Measurements from ENCODE around the gene NOS1AP.
"Not testable (repeated sequence)": the region's sequence is repeated elsewhere in the genome, so short reads cannot be mapped to it uniquely, and the experiment has no call there.

Gene NOS1AP

GRCh38 chr1:162169031-162169790 is 99.7 kb downstream of the NOS1AP start:
- H3K4me1 ChIP-seq (ENCODE audit: insufficient read depth, low read length): peaks cover 31% of the 10 kb centered on the region
- H3K27ac ChIP-seq (ENCODE audit: low read depth, low read length): no peak overlapping the region
- H3K4me3 ChIP-seq (ENCODE audit: low read length): no peak overlapping the region
- 0 out of 2 replicates have a peak overlapping the region, but pooled peaks have one; percentile 5 for H3K9ac ChIP-seq (ENCODE audit: low read depth, low read length)
- H3K27me3 ChIP-seq (ENCODE audit: insufficient read depth, low read length): no peaks in the 10 kb centered on the region
- 86% methylated on average over 7 of the region's 7 CpGs for WGBS
- H3K9me3 ChIP-seq (ENCODE audit: insufficient read depth, low read depth, low read length): no peaks in the 10 kb centered on the region
- no peaks in the 10 kb centered on the region for H3K36me3 ChIP-seq (ENCODE audit: insufficient read depth, low read length)

GRCh38 chr1:162171111-162171510 is 101.6 kb downstream of the NOS1AP start:
- no peaks in the 10 kb centered on the region for H3K36me3 ChIP-seq (ENCODE audit: insufficient read depth, low read length)
- WGBS: 85% methylated on average over 3 of the region's 3 CpGs

GRCh38 chr1:162172311-162173102 is 103.0 kb downstream of the NOS1AP start:
- no peaks in the 10 kb centered on the region for H3K9me3 ChIP-seq (ENCODE audit: insufficient read depth, low read depth, low read length)
- H3K9ac ChIP-seq (ENCODE audit: low read depth, low read length): no peak overlapping the region
- H3K36me3 ChIP-seq (ENCODE audit: insufficient read depth, low read length): no peaks in the 10 kb centered on the region
- H3K27ac ChIP-seq (ENCODE audit: low read depth, low read length): peak overlapping the region; percentile 41; the same call in 1 of the 2 replicates
- WGBS: 75% methylated on average over 2 of the region's 2 CpGs
- peaks cover 59% of the 10 kb centered on the region for H3K4me1 ChIP-seq (ENCODE audit: insufficient read depth, low read length)
- H3K4me3 ChIP-seq (ENCODE audit: low read length): no peak overlapping the region
- H3K27me3 ChIP-seq (ENCODE audit: insufficient read depth, low read length): no peaks in the 10 kb centered on the region

More at GRCh38 chr1:162171111-162171510, 101.6 kb downstream of the NOS1AP start:
- no peak overlapping the region for H3K4me3 ChIP-seq (ENCODE audit: low read length)
- no peak overlapping the region for H3K9ac ChIP-seq (ENCODE audit: low read depth, low read length)
- no peaks in the 10 kb centered on the region for H3K9me3 ChIP-seq (ENCODE audit: insufficient read depth, low read depth, low read length)
- H3K27ac ChIP-seq (ENCODE audit: low read depth, low read length): no peak overlapping the region
- no peaks in the 10 kb centered on the region for H3K27me3 ChIP-seq (ENCODE audit: insufficient read depth, low read length)
- H3K4me1 ChIP-seq (ENCODE audit: insufficient read depth, low read length): peaks cover 47% of the 10 kb centered on the region

GRCh38 chr1:162173607-162174006 is 104.1 kb downstream of the NOS1AP start:
- H3K27me3 ChIP-seq (ENCODE audit: insufficient read depth, low read length); H3K36me3 ChIP-seq (ENCODE audit: insufficient read depth, low read length); H3K9me3 ChIP-seq (ENCODE audit: insufficient read depth, low read depth, low read length); H3K9ac ChIP-seq (ENCODE audit: low read depth, low read length); H3K27ac ChIP-seq (ENCODE audit: low read depth, low read length); H3K4me3 ChIP-seq (ENCODE audit: low read length): not testable (repeated sequence)
- 100% methylated on average over 1 of the region's 1 CpG for WGBS
- H3K4me1 ChIP-seq (ENCODE audit: insufficient read depth, low read length): peaks cover 62% of the 10 kb centered on the region

DNA sequence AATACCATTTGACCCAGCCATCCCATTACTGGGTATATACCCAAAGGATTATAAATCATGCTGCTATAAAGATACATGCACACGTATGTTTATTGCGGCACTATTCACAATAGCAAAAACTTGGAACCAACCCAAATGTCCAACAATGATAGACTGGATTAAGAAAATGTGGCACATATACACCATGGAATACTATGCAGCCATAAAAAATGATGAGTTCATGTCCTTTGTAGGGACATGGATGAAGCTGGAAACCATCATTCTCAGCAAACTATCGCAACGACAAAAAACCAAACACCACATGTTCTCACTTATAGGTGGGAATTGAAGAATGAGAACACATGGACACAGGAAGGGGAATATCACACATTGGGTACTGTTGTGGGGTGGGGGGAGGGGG is 104.5 kb downstream of the NOS1AP start:
- H3K9me3 ChIP-seq (ENCODE audit: insufficient read depth, low read depth, low read length): not testable (repeated sequence)
- no CpG with 5 or more reads among the region's 4 CpGs for WGBS

GRCh38 chr1:162175379-162176081 is 106.0 kb downstream of the NOS1AP start:
- WGBS: 41% methylated on average over 8 of the region's 9 CpGs
- Histone ChIP-seq H3K36me3 (ENCODE audit: insufficient read depth, low read length) (no peaks in the 10 kb centered on the region), H3K9me3 (ENCODE audit: insufficient read depth, low read depth, low read length) (no peaks in the 10 kb centered on the region), H3K27ac (ENCODE audit: low read depth, low read length) (peak overlapping the region; percentile 56), H3K27me3 (ENCODE audit: insufficient read depth, low read length) (no peaks in the 10 kb centered on the region), H3K9ac (ENCODE audit: low read depth, low read length) (no peak overlapping the region; the same call in 1 of the 2 replicates), H3K4me1 (ENCODE audit: insufficient read depth, low read length) (peaks cover 58% of the 10 kb centered on the region), H3K4me3 (ENCODE audit: low read length) (no peak overlapping the region)

More for the DNA sequence above, 104.5 kb downstream of the NOS1AP start:
- not testable (repeated sequence) for H3K36me3 ChIP-seq (ENCODE audit: insufficient read depth, low read length); H3K27ac ChIP-seq (ENCODE audit: low read depth, low read length); H3K27me3 ChIP-seq (ENCODE audit: insufficient read depth, low read length); H3K4me3 ChIP-seq (ENCODE audit: low read length); H3K9ac ChIP-seq (ENCODE audit: low read depth, low read length)
- peaks cover 63% of the 10 kb centered on the region for H3K4me1 ChIP-seq (ENCODE audit: insufficient read depth, low read length)

- Histone ChIP-seq H3K4me3 (ENCODE audit: low read length) (no peak overlapping the region), H3K36me3 (ENCODE audit: insufficient read depth, low read length) (no peaks in the 10 kb centered on the region), H3K27me3 (ENCODE audit: insufficient read depth, low read length) (no peaks in the 10 kb centered on the region), H3K4me1 (ENCODE audit: insufficient read depth, low read length) (peaks cover 53% of the 10 kb centered on the region), H3K9ac (ENCODE audit: low read depth, low read length) (no peak overlapping the region), H3K27ac (ENCODE audit: low read depth, low read length) (0 out of 2 replicates have a peak overlapping the region, but pooled peaks have one; percentile 2), H3K9me3 (ENCODE audit: insufficient read depth, low read depth, low read length) (no peaks in the 10 kb centered on the region)
- WGBS: 76% methylated on average over 6 of the region's 6 CpGs
Observed at GRCh38 chr1:162177126-162177525, 107.6 kb downstream of the NOS1AP start.

- H3K4me1 ChIP-seq (ENCODE audit: insufficient read depth, low read length): peaks cover 43% of the 10 kb centered on the region
- 89% methylated on average over 4 of the region's 4 CpGs for WGBS
Observed at GRCh38 chr1:162178432-162178831, 108.9 kb downstream of the NOS1AP start.

DNA sequence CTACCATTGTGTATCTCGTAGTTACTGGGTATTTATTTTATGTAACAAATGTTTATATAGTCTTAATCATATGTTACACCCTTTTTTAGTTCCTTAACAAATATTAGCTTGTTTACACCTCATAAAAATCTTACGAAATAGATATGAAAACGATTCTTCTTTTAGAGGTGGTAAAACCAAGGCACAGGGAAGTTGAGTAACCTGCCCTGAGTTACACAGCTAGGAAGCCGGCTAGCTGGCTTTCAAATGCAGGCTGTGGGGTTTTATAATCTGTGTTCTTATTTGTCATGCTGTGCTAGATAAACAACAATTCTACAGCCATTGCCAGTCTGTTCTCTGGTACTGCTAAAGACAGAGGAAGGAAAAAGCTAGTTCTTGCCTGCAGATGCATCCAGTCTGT is 109.6 kb downstream of the NOS1AP start:
- H3K36me3 ChIP-seq (ENCODE audit: insufficient read depth, low read length): no peaks in the 10 kb centered on the region
- H3K4me3 ChIP-seq (ENCODE audit: low read length): no peak overlapping the region
- H3K27me3 ChIP-seq (ENCODE audit: insufficient read depth, low read length): no peaks in the 10 kb centered on the region
- peaks cover 43% of the 10 kb centered on the region for H3K4me1 ChIP-seq (ENCODE audit: insufficient read depth, low read length)
- H3K9ac ChIP-seq (ENCODE audit: low read depth, low read length): no peak overlapping the region
- WGBS: 73% methylated on average over 3 of the region's 4 CpGs
- no peak overlapping the region for H3K27ac ChIP-seq (ENCODE audit: low read depth, low read length)
- H3K9me3 ChIP-seq (ENCODE audit: insufficient read depth, low read depth, low read length): no peaks in the 10 kb centered on the region

More at GRCh38 chr1:162178432-162178831, 108.9 kb downstream of the NOS1AP start:
- H3K4me3 ChIP-seq (ENCODE audit: low read length): no peak overlapping the region
- no peak overlapping the region for H3K27ac ChIP-seq (ENCODE audit: low read depth, low read length)
- H3K9me3 ChIP-seq (ENCODE audit: insufficient read depth, low read depth, low read length): no peaks in the 10 kb centered on the region
- no peak overlapping the region for H3K9ac ChIP-seq (ENCODE audit: low read depth, low read length)
- no peaks in the 10 kb centered on the region for H3K36me3 ChIP-seq (ENCODE audit: insufficient read depth, low read length)
- no peaks in the 10 kb centered on the region for H3K27me3 ChIP-seq (ENCODE audit: insufficient read depth, low read length)

GRCh38 chr1:162180813-162181212 is 111.3 kb downstream of the NOS1AP start:
- no peak overlapping the region for H3K27ac ChIP-seq (ENCODE audit: low read depth, low read length)
- no peak overlapping the region for H3K9ac ChIP-seq (ENCODE audit: low read depth, low read length)
- no peaks in the 10 kb centered on the region for H3K36me3 ChIP-seq (ENCODE audit: insufficient read depth, low read length)

DNA sequence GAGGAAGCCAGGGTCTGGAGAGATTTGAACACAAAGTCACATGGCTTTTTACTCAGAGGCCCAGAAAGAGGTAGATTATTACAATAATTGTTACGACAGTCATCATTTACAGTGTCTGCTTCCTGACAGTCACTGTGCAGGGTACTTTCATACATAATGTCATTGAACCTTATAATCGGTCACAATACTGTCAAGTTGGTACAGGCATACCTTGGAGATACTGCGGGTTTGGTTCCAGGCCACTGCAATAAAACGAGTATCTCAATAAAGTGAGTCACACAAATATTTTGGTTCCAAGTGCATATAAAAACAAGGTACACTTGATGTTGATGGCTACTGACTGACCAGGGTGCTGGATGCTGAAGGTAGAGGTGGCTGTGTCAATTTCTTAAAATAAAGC is 112.6 kb downstream of the NOS1AP start:
- Histone ChIP-seq H3K9me3 (ENCODE audit: insufficient read depth, low read depth, low read length) (0 out of 2 replicates have a peak, but pooled peaks cover 2% of the 10 kb centered on the region), H3K27me3 (ENCODE audit: insufficient read depth, low read length) (no peaks in the 10 kb centered on the region), H3K4me1 (ENCODE audit: insufficient read depth, low read length) (peaks cover 27% of the 10 kb centered on the region), H3K27ac (ENCODE audit: low read depth, low read length) (no peak overlapping the region), H3K9ac (ENCODE audit: low read depth, low read length) (no peak overlapping the region), H3K36me3 (ENCODE audit: insufficient read depth, low read length) (no peaks in the 10 kb centered on the region), H3K4me3 (ENCODE audit: low read length) (no peak overlapping the region)
- 95% methylated on average over 4 of the region's 4 CpGs for WGBS

More at GRCh38 chr1:162180813-162181212, 111.3 kb downstream of the NOS1AP start:
- Histone ChIP-seq H3K4me3 (ENCODE audit: low read length) (no peak overlapping the region), H3K27me3 (ENCODE audit: insufficient read depth, low read length) (no peaks in the 10 kb centered on the region), H3K4me1 (ENCODE audit: insufficient read depth, low read length) (peaks cover 38% of the 10 kb centered on the region), H3K9me3 (ENCODE audit: insufficient read depth, low read depth, low read length) (no peaks in the 10 kb centered on the region)

All from HUES64 (cell line).